ENCODE data around the gene KIF2A. TPM values are rescaled to one million over a fixed set of nuclear protein-coding genes. Genes with fewer than 3 reads are reported as not detected.

Gene KIF2A
- total RNA-seq, 3 donors from 2014 or later: 50.8 to 57.4 (median 51.7) TPM

DNA sequence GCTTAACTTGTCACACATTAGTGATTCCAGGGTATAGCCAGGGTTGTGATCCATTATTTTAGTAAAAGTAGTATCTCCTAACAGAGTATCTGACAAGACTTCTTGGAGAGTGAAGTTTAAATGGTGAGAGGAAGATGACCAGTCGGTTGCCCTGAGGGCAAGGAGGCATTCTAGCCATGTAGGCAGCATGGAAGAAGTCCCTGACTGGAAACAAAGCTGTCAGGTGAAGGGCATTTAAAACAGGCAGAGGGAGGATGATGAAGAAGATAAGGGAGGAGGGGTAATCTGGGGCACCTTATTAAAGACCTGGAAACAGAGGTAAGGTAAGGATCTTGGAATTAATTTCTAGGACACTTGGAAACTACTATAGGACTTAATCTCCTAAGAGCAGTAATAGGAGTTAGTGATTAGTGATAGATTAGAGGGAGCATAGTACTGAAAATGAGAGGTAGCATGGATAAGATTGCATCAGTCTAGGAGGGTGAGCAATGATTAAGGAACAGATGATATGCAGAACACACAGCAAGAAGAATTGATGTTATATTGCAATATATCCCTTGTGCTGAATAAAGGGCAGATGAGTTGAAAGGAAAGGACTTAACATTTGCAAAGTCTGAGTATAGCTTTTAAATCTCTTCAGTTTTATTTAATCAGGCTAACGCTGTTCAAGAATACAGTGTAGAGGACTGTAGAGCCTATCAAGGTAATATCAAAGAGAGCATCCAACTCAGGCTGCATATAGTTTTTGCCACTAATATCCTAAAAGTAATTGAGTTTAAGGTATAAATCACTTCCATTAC lies 9.6 kb downstream of the KIF2A start:
- no peak overlapping the region for H3K4me3 ChIP-seq
- no peak overlapping the region for H3K27ac ChIP-seq
- H3K4me1 ChIP-seq: no peaks in the 10 kb centered on the region
- TF ChIP-seq POLR2A (IDR thresholded peaks at IDR 0.05) (no peak), POLR2AphosphoS5 (IDR thresholded peaks at IDR 0.05) (no peak)
- TF ChIP-seq, protein P1, sequence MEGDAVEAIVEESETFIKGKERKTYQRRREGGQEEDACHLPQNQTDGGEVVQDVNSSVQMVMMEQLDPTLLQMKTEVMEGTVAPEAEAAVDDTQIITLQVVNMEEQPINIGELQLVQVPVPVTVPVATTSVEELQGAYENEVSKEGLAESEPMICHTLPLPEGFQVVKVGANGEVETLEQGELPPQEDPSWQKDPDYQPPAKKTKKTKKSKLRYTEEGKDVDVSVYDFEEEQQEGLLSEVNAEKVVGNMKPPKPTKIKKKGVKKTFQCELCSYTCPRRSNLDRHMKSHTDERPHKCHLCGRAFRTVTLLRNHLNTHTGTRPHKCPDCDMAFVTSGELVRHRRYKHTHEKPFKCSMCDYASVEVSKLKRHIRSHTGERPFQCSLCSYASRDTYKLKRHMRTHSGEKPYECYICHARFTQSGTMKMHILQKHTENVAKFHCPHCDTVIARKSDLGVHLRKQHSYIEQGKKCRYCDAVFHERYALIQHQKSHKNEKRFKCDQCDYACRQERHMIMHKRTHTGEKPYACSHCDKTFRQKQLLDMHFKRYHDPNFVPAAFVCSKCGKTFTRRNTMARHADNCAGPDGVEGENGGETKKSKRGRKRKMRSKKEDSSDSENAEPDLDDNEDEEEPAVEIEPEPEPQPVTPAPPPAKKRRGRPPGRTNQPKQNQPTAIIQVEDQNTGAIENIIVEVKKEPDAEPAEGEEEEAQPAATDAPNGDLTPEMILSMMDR (IDR thresholded peaks at IDR 0.05): no peak
- H3K9me3 ChIP-seq: no peaks in the 10 kb centered on the region
- H3K27me3 ChIP-seq: no peaks in the 10 kb centered on the region
- no peak for DNase-seq (ENCODE audit: low spot score in 2 of 2)
- no peaks in the 10 kb centered on the region for H3K36me3 ChIP-seq
- intact Hi-C loops (cut with DNase I; ENCODE audit: low total_unique reads): no loop called here

GRCh38 chr5:62316176-62316502 lies 10.1 kb downstream of the KIF2A start:
- Histone ChIP-seq H3K9me3 (no peaks in the 10 kb centered on the region), H3K4me3 (no peak overlapping the region), H3K27me3 (no peaks in the 10 kb centered on the region), H3K36me3 (no peaks in the 10 kb centered on the region), H3K4me1 (no peaks in the 10 kb centered on the region), H3K27ac (no peak overlapping the region)
- TF ChIP-seq POLR2AphosphoS5 (IDR thresholded peaks at IDR 0.05): no peak
- TF ChIP-seq POLR2A (IDR thresholded peaks at IDR 0.05): no peak
- TF ChIP-seq, protein P1 (IDR thresholded peaks at IDR 0.05): no peak
- no peak for DNase-seq (ENCODE audit: low spot score in 2 of 2)
- intact Hi-C loops (cut with DNase I; ENCODE audit: low total_unique reads): no loop called here

DNA sequence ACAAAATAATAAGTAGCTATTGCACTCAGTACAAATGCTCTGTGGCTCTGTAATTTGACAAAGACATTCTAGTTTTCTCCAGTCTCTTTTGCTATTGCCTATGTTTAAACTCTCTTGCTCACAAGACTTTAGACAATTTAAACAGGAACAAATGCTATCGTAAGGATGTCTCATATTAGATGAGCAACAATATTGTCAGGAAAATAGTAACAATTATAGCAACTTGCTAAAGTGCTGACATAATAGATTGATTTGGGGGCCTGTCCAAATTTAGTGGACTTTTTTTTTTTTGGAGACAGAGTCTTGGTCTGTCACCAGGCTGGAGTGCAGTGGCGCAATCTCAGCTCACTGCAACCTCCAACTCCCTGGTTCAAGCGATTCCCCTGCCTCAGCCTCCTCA lies 11.8 kb downstream of the KIF2A start:
- intact Hi-C loops (cut with DNase I; ENCODE audit: low total_unique reads): no loop called here
- Histone ChIP-seq H3K36me3 (no peaks in the 10 kb centered on the region), H3K27ac (no peak overlapping the region), H3K4me3 (no peak overlapping the region), H3K27me3 (no peaks in the 10 kb centered on the region), H3K4me1 (no peaks in the 10 kb centered on the region), H3K9me3 (no peaks in the 10 kb centered on the region)
- no peak for DNase-seq (ENCODE audit: low spot score in 2 of 2)
- TF ChIP-seq, protein P1 (IDR thresholded peaks at IDR 0.05): no peak
- TF ChIP-seq POLR2A (IDR thresholded peaks at IDR 0.05): no peak

DNA sequence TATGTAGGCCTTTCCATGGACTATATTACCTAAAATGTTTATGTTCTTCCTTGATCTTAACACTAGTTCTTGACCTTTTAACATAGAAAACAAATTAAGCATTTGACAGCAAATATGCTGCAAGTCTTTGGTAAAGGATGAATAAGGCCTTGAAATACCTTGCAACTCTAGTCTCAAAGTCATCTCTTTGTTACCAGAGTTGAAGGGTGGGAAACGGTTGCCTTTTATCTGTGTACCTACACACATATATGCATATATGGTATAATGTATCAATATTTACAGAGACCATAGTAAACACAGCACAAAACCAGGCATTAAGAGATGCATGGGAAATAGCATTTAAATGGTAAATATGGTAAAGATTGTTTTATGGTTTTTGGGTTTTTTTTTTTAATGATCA lies 16.5 kb downstream of the KIF2A start:
- intact Hi-C loops (cut with DNase I; ENCODE audit: low total_unique reads): no loop called here

GRCh38 chr5:62326302-62326701 lies 20.3 kb downstream of the KIF2A start:
- H3K4me1 ChIP-seq: no peaks in the 10 kb centered on the region
- H3K27me3 ChIP-seq: no peaks in the 10 kb centered on the region
- no peak for DNase-seq (ENCODE audit: low spot score in 2 of 2)
- TF ChIP-seq POLR2A (IDR thresholded peaks at IDR 0.05) (no peak), POLR2AphosphoS5 (IDR thresholded peaks at IDR 0.05) (no peak)
- TF ChIP-seq, protein P1 (IDR thresholded peaks at IDR 0.05): no peak
- intact Hi-C loops (cut with DNase I; ENCODE audit: low total_unique reads): no loop called here
- H3K36me3 ChIP-seq: no peaks in the 10 kb centered on the region
- H3K4me3 ChIP-seq: no peak overlapping the region
- no peak overlapping the region for H3K27ac ChIP-seq
- no peaks in the 10 kb centered on the region for H3K9me3 ChIP-seq

More for the DNA sequence above, 16.5 kb downstream of the KIF2A start:
- H3K4me1 ChIP-seq: no peaks in the 10 kb centered on the region
- no peaks in the 10 kb centered on the region for H3K36me3 ChIP-seq
- no peak overlapping the region for H3K4me3 ChIP-seq
- no peak for TF ChIP-seq POLR2AphosphoS5 (IDR thresholded peaks at IDR 0.05)
- TF ChIP-seq, protein P1 (IDR thresholded peaks at IDR 0.05): no peak
- no peak for TF ChIP-seq POLR2A (IDR thresholded peaks at IDR 0.05)
- no peaks in the 10 kb centered on the region for H3K27me3 ChIP-seq
- H3K9me3 ChIP-seq: no peaks in the 10 kb centered on the region
- H3K27ac ChIP-seq: no peak overlapping the region
- no peak for DNase-seq (ENCODE audit: low spot score in 2 of 2)

Data from breast epithelium (tissue), 4 donors.